SJSA1 (cell line): Measurements from ENCODE around the gene TNFSF4. TPM values are rescaled to one million over a fixed set of nuclear protein-coding genes. Genes with fewer than 3 reads are reported as not detected.
A peak's percentile ranks its signal among the peaks of the same experiment; 100 is the strongest.

Source experiments
- DNase-seq, 2 experiments: peaks; one replicate each; pipeline ENCODE4 v3.0.0-alpha.2; 2015 to 2020; ENCODE audit warnings: low spot score in 2 of 2, low read depth in 1 of 2
- H3K27ac ChIP-seq: fragments of 250-450 bp; sonication (Bioruptor Pico); 2 replicates; pipeline ENCODE4 v1.5.1; 2020; ENCODE audit warnings: mild to moderate bottlenecking, moderate library complexity
- H3K27me3 ChIP-seq: fragments of 250-450 bp; sonication (Bioruptor Pico); replicated peaks from 2 replicates; pipeline ENCODE4 v1.5.1; 2020; ENCODE audit warnings: mild to moderate bottlenecking, moderate library complexity
- H3K36me3 ChIP-seq: fragments of 250-450 bp; sonication (Bioruptor Pico); 2 replicates; pipeline ENCODE4 v1.5.1; 2020; ENCODE audit warnings: mild to moderate bottlenecking
- H3K4me1 ChIP-seq: fragments of 250-450 bp; sonication (Bioruptor Pico); replicated peaks from 2 replicates; pipeline ENCODE4 v1.6.1; 2021; ENCODE audit warnings: mild to moderate bottlenecking
- H3K4me3 ChIP-seq: fragments of 250-450 bp; sonication (Bioruptor Pico); 2 replicates; pipeline ENCODE4 v1.5.1; 2020; ENCODE audit warnings: mild to moderate bottlenecking
- H3K9me3 ChIP-seq: fragments of 250-450 bp; sonication (Bioruptor Pico); replicated peaks from 2 replicates; pipeline ENCODE4 v1.5.1; 2020; ENCODE audit warnings: mild to moderate bottlenecking
- total RNA-seq: library from RNA; depleted of rRNA; stranded (reverse); fragments of >200 nt; shearing (Covaris generic); gene quantifications from 2 replicates; pipeline ENCODE4 v1.2.3, GENCODE V29; 2014

TNFSF4 gene
- total RNA-seq, 1 experiment from 2014 or later: 0.24 TPM

- no peak overlapping the region for H3K4me3 ChIP-seq
- H3K36me3 ChIP-seq: no peaks in the 10 kb centered on the region
- peak in 1 of 2 experiments; percentile 60 for DNase-seq
- no peak overlapping the region for H3K27ac ChIP-seq
- no peaks in the 10 kb centered on the region for H3K9me3 ChIP-seq
- H3K4me1 ChIP-seq: no peaks in the 10 kb centered on the region
- no peaks in the 10 kb centered on the region for H3K27me3 ChIP-seq
Observed at GRCh38 chr1:173202424-173203145, 4.5 kb downstream of the TNFSF4 start.

DNA sequence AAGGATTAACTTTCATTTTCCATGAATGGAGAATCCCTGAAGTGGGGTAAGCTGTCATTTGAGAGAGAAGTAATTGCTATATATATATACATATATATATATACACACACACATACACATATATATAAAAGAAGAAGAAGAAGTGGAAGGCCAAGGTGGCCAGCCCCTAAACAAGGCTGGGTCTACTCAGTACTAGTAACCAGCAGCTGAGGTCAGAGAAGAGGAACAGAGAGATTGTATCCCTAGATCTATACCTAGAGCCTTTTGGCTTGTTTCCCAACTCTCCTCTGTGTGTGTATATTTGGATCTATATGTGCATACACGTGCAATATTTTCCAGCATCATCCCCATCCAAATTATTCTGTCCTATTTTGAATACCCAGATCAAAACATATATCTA lies 5.2 kb downstream of the TNFSF4 start:
- Histone ChIP-seq H3K27me3 (no peaks in the 10 kb centered on the region), H3K9me3 (no peaks in the 10 kb centered on the region), H3K4me1 (no peaks in the 10 kb centered on the region), H3K4me3 (no peak overlapping the region), H3K27ac (no peak overlapping the region), H3K36me3 (no peaks in the 10 kb centered on the region)
- no peak for DNase-seq

DNA sequence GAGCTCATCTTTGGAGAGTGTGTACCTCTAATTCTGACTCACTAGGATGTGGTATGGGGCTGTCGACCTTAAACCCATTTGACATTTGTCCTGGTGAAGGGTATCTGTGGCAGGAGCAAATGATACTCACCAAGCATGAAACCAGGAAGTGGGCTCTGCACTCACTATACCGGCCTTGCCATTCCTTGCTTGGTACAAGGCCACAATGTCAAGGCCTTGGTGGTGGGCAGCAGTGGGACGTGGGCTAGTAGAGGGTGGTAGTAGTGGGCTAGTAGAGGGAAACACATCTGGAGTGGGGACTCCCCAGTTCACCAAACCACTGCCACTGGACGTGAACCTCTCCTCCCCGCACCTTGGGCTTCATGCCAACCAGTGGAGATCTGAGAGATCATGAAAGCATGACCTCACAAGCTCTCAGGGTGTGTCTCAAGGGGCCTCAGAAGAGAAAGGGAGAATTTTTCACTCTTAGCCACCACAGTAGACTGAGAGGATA lies 11.5 kb downstream of the TNFSF4 start:
- peaks cover 2% of the 10 kb centered on the region for H3K4me1 ChIP-seq
- DNase-seq: no peak
- H3K9me3 ChIP-seq: no peaks in the 10 kb centered on the region
- H3K27me3 ChIP-seq: no peaks in the 10 kb centered on the region
- H3K36me3 ChIP-seq: no peaks in the 10 kb centered on the region
- no peak overlapping the region for H3K4me3 ChIP-seq
- no peak overlapping the region for H3K27ac ChIP-seq

DNA sequence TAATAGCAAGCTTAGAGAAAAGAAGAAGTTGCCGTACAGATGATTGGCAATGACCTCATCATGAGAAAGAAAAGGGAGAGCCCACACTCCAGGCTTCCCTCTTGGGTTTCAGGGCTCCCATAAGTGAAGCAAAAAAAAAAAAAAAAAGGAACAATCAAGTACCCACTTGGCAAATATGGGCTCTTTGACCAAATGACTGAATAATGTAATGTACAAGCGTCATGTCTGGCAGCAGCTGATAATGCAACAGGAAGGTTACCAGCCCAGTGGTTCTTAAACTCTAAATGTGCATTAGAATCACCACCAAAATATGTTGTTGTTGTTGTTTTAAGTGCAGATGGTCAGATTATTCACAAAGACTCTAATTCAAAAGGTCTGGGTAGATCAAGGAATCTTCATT lies 13.5 kb downstream of the TNFSF4 start:
- Histone ChIP-seq H3K27ac (no peak overlapping the region), H3K4me3 (no peak overlapping the region), H3K9me3 (no peaks in the 10 kb centered on the region), H3K27me3 (no peaks in the 10 kb centered on the region), H3K4me1 (peaks cover 10% of the 10 kb centered on the region), H3K36me3 (no peaks in the 10 kb centered on the region)
- no peak for DNase-seq

GRCh38 chr1:173191011-173191705 lies 16.0 kb downstream of the TNFSF4 start:
- Histone ChIP-seq H3K27me3 (no peaks in the 10 kb centered on the region), H3K36me3 (no peaks in the 10 kb centered on the region), H3K9me3 (no peaks in the 10 kb centered on the region), H3K27ac (no peak overlapping the region), H3K4me1 (peaks cover 10% of the 10 kb centered on the region), H3K4me3 (no peak overlapping the region)
- no peak for DNase-seq

- peak; percentile 52 to 63 for DNase-seq
- Histone ChIP-seq H3K4me1 (peaks cover 10% of the 10 kb centered on the region), H3K4me3 (no peak overlapping the region), H3K36me3 (no peaks in the 10 kb centered on the region), H3K27ac (no peak overlapping the region), H3K9me3 (no peaks in the 10 kb centered on the region), H3K27me3 (no peaks in the 10 kb centered on the region)
Observed at GRCh38 chr1:173190101-173190936, 16.8 kb downstream of the TNFSF4 start.

GRCh38 chr1:173187671-173188237 lies 19.4 kb downstream of the TNFSF4 start:
- Histone ChIP-seq H3K9me3 (no peaks in the 10 kb centered on the region), H3K27ac (no peak overlapping the region), H3K4me1 (peaks cover 10% of the 10 kb centered on the region), H3K36me3 (no peaks in the 10 kb centered on the region), H3K4me3 (no peak overlapping the region), H3K27me3 (no peaks in the 10 kb centered on the region)
- DNase-seq: no peak

GRCh38 chr1:173181791-173182190 lies 25.3 kb downstream of the TNFSF4 start:
- H3K27ac ChIP-seq: no peak overlapping the region
- no peaks in the 10 kb centered on the region for H3K4me1 ChIP-seq
- H3K4me3 ChIP-seq: no peak overlapping the region
- DNase-seq: no peak
- no peaks in the 10 kb centered on the region for H3K27me3 ChIP-seq
- no peaks in the 10 kb centered on the region for H3K9me3 ChIP-seq
- no peaks in the 10 kb centered on the region for H3K36me3 ChIP-seq

GRCh38 chr1:173176246-173176645 lies 30.9 kb downstream of the TNFSF4 start:
- Histone ChIP-seq H3K4me1 (no peaks in the 10 kb centered on the region), H3K9me3 (0 out of 2 replicates have a peak, but pooled peaks cover 6% of the 10 kb centered on the region), H3K36me3 (no peaks in the 10 kb centered on the region), H3K4me3 (no peak overlapping the region), H3K27me3 (no peaks in the 10 kb centered on the region), H3K27ac (no peak overlapping the region)
- no peak for DNase-seq

GRCh38 chr1:173175514-173176145 lies 31.5 kb downstream of the TNFSF4 start:
- H3K36me3 ChIP-seq: no peaks in the 10 kb centered on the region
- DNase-seq: no peak
- H3K9me3 ChIP-seq: 0 out of 2 replicates have a peak, but pooled peaks cover 6% of the 10 kb centered on the region
- H3K4me3 ChIP-seq: no peak overlapping the region
- H3K27me3 ChIP-seq: no peaks in the 10 kb centered on the region
- no peaks in the 10 kb centered on the region for H3K4me1 ChIP-seq
- H3K27ac ChIP-seq: no peak overlapping the region

DNA sequence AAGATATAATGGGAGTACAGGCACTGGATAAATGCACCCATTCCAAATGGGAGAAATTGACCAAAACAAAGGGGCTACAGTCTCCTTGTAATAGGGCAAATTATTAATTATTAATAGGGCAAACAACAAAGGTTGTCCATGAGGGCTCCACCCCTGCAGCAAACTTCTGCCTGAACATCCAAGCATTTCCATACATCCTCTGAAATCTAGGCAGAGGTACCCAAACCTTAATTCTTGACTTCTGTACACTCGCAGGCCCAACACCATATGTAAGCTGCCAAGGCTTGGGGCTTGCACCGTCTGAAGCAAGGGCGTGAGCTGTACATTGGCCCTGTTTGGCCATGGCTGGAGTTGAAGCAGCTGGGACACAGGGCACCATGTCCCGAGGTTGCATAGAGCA lies 33.7 kb downstream of the TNFSF4 start:
- no peak for DNase-seq
- Histone ChIP-seq H3K9me3 (0 out of 2 replicates have a peak, but pooled peaks cover 6% of the 10 kb centered on the region), H3K27me3 (no peaks in the 10 kb centered on the region), H3K4me3 (no peak overlapping the region), H3K4me1 (no peaks in the 10 kb centered on the region), H3K27ac (no peak overlapping the region), H3K36me3 (no peaks in the 10 kb centered on the region)

DNA sequence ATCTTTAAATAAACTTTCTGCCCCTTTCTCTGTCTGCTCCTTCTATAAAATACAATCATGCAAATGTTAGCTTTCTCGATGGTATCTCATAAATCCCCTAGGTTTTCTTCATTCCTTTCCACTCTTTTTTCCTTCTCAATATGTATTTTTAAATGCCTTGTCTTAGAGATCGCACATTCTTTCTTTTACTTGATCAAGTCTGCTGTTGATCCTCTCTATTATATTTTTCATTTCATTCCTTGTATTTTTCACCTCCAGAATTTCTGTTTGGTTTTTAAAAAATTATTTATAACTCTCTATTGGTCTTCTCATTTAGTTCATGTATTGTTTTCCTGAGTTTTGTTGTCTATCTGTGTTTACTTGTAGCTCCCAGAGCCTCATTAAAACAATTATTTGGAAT lies 36.0 kb downstream of the TNFSF4 start:
- Histone ChIP-seq H3K4me1 (no peaks in the 10 kb centered on the region), H3K27ac (no peak overlapping the region), H3K36me3 (no peaks in the 10 kb centered on the region), H3K27me3 (no peaks in the 10 kb centered on the region), H3K9me3 (0 out of 2 replicates have a peak, but pooled peaks cover 6% of the 10 kb centered on the region), H3K4me3 (no peak overlapping the region)
- DNase-seq: no peak

- Histone ChIP-seq H3K27ac (no peak overlapping the region), H3K27me3 (no peaks in the 10 kb centered on the region), H3K4me1 (no peaks in the 10 kb centered on the region), H3K4me3 (no peak overlapping the region), H3K36me3 (no peaks in the 10 kb centered on the region), H3K9me3 (0 out of 2 replicates have a peak, but pooled peaks cover 6% of the 10 kb centered on the region)
- DNase-seq: no peak
Observed at GRCh38 chr1:173168941-173169340, 38.2 kb downstream of the TNFSF4 start.
